Right cardiac atrium (tissue), 5 donors: ENCODE data around the gene PKM. TPM values are rescaled to one million over a fixed set of nuclear protein-coding genes. Genes with fewer than 3 reads are reported as not detected.
A peak's percentile ranks its signal among the peaks of the same experiment; 100 is the strongest.
"Not testable (repeated sequence)": the region's sequence is repeated elsewhere in the genome, so short reads cannot be mapped to it uniquely, and the experiment has no call there.

Source experiments
- ATAC-seq, 2 donors: fragments of 200-7000 bp; cut with Tn5 transposase; one replicate each; pipeline versions ENCODE4 v1.8.0 to v1.9.1; 2020; ENCODE audit warnings: moderate library complexity in 2 of 2, mild to moderate bottlenecking in 1 of 2
- DNase-seq, 3 donors: peaks; one replicate each; pipeline ENCODE4 v3.0.0-alpha.2; 2020
- H3K27ac ChIP-seq: one replicate; pipeline ENCODE4 v1.5.1; 2013; ENCODE audit warnings: mild to moderate bottlenecking, low read length, control low read depth, moderate library complexity
- H3K27me3 ChIP-seq: one replicate; pipeline ENCODE4 v1.6.1; 2013; ENCODE audit not compliant: control insufficient read depth, insufficient read depth
- H3K4me1 ChIP-seq: one replicate; pipeline ENCODE4 v1.6.1; 2013; ENCODE audit warnings: low read length; ENCODE audit not compliant: control insufficient read depth, insufficient read depth
- H3K4me3 ChIP-seq: one replicate; pipeline ENCODE4 v1.5.1; 2013; ENCODE audit warnings: low read length, control low read depth
- H3K9me3 ChIP-seq: one replicate; pipeline ENCODE4 v1.6.1; 2013; ENCODE audit warnings: low read length; ENCODE audit not compliant: control insufficient read depth
- WGBS: extraction: QIAGEN DNeasy Blood & Tissue Kit; methylation state at CpG from one replicate; pipeline ENCODE4 v1.1.7; 2013; 5-methylcytosine and 5-hydroxymethylcytosine counted together
- intact Hi-C, 4 donors: fragments of 100-400 bp; cut with DNase I; formaldehyde crosslinking; loops; one replicate each; pipeline versions ENCODE4 v1.11.0 to v1.14.0; 2022 to 2023
- polyA plus RNA-seq: library from polyadenylated mRNA; stranded (reverse); fragments of 200-250 nt; gene quantifications from one replicate; pipeline ENCODE4 v1.2.3, GENCODE V29; 2013
- total RNA-seq, 4 donors: library from RNA; stranded (reverse); fragmentation: NEBNext Ultra II Directional; extraction: Animal tissue kit (Norgen Biotek cat#: 25700); gene quantifications; one replicate each; pipeline ENCODE4 v1.2.1, GENCODE V29; 2021
- donor health status: healthy with polysubstance abuse.
- donor health status: DM: no; HTN: yes; CAD: no.
- donor health status: DM: no; HTN: no; CAD: no.
- donor health status: DM: no; HTN: yes; CAD: no; lungs with severe emphysema.
- donor health status: DM: yes; HTN: yes; CAD: no.

PKM gene
- total and polyA plus RNA-seq, 5 donors, result 822 to 1,102 (median 988) TPM

- H3K4me3 ChIP-seq, result no peak overlapping the region
- no peak overlapping the region for H3K27ac ChIP-seq
- intact Hi-C loops, result no loop called here
- ATAC-seq (no peak), DNase-seq (no peak)
- no peaks in the 10 kb centered on the region for H3K9me3 ChIP-seq
- WGBS, result 95% methylated on average over 3 of the region's 3 CpGs
- no peaks in the 10 kb centered on the region for H3K27me3 ChIP-seq
- peaks cover 4% of the 10 kb centered on the region for H3K4me1 ChIP-seq
Measured at GRCh38 chr15:72176743-72177142, 54.2 kb downstream of the PKM start.

- no peak overlapping the region for H3K27ac ChIP-seq
- WGBS, result 63% methylated on average over 6 of the region's 6 CpGs
- H3K27me3 ChIP-seq, result no peaks in the 10 kb centered on the region
- H3K4me3 ChIP-seq, result no peak overlapping the region
- H3K9me3 ChIP-seq, result no peaks in the 10 kb centered on the region
- peaks cover 4% of the 10 kb centered on the region for H3K4me1 ChIP-seq
- DNase-seq (peak; percentile 45 to 85 (median 72)), ATAC-seq (peak; percentile 56 to 67)
- intact Hi-C loops, result no loop called here
Measured at GRCh38 chr15:72176159-72176558, 54.8 kb downstream of the PKM start.

- Histone ChIP-seq H3K27ac (no peak overlapping the region), H3K9me3 (no peaks in the 10 kb centered on the region), H3K4me1 (peaks cover 4% of the 10 kb centered on the region), H3K27me3 (no peaks in the 10 kb centered on the region), H3K4me3 (no peak overlapping the region)
- intact Hi-C loops, result no loop called here
- DNase-seq (no peak), ATAC-seq (no peak)
- WGBS, result 90% methylated on average over 15 of the region's 15 CpGs
Measured at GRCh38 chr15:72175186-72176044, 55.6 kb downstream of the PKM start.

GRCh38 chr15:72174551-72175165, 56.3 kb downstream of the PKM start:
- Histone ChIP-seq H3K4me3 (no peak overlapping the region), H3K9me3 (no peaks in the 10 kb centered on the region), H3K4me1 (peaks cover 2% of the 10 kb centered on the region), H3K27ac (no peak overlapping the region), H3K27me3 (no peaks in the 10 kb centered on the region)
- WGBS, result 66% methylated on average over 5 of the region's 5 CpGs
- intact Hi-C loops, result no loop called here
- ATAC-seq, result no peak
- DNase-seq, result no peak

- no peak for DNase-seq
- H3K4me3 ChIP-seq, result no peak overlapping the region
- 87% methylated on average over 12 of the region's 12 CpGs for WGBS
- intact Hi-C loops, result no loop called here
- no peaks in the 10 kb centered on the region for H3K27me3 ChIP-seq
- ATAC-seq, result no peak
- H3K9me3 ChIP-seq, result no peaks in the 10 kb centered on the region
- H3K27ac ChIP-seq, result no peak overlapping the region
- no peaks in the 10 kb centered on the region for H3K4me1 ChIP-seq
Measured at GRCh38 chr15:72173864-72174550, 57.0 kb downstream of the PKM start.

GRCh38 chr15:72173401-72173800, 57.6 kb downstream of the PKM start:
- DNase-seq, result no peak
- intact Hi-C loops, result no loop called here
- ATAC-seq, result no peak
- Histone ChIP-seq H3K4me1 (no peaks in the 10 kb centered on the region), H3K27me3 (no peaks in the 10 kb centered on the region), H3K4me3 (no peak overlapping the region), H3K27ac (no peak overlapping the region), H3K9me3 (no peaks in the 10 kb centered on the region)
- WGBS, result 87% methylated on average over 6 of the region's 6 CpGs

GRCh38 chr15:72172796-72173195, 58.2 kb downstream of the PKM start:
- Histone ChIP-seq H3K27me3 (no peaks in the 10 kb centered on the region), H3K4me3 (no peak overlapping the region), H3K27ac (no peak overlapping the region), H3K9me3 (no peaks in the 10 kb centered on the region), H3K4me1 (no peaks in the 10 kb centered on the region)
- ATAC-seq, result no peak
- 79% methylated on average over 5 of the region's 5 CpGs for WGBS
- intact Hi-C loops, result no loop called here
- no peak for DNase-seq

- H3K9me3 ChIP-seq, DNase-seq, ATAC-seq, H3K4me3 ChIP-seq, intact Hi-C loops, H3K27ac ChIP-seq, H3K4me1 ChIP-seq, H3K27me3 ChIP-seq: not testable (repeated sequence)
- 86% methylated on average over 10 of the region's 10 CpGs for WGBS
Measured at GRCh38 chr15:72171978-72172377, 59.0 kb downstream of the PKM start.

- 92% methylated on average over 7 of the region's 7 CpGs for WGBS
- no peak for DNase-seq
- no peaks in the 10 kb centered on the region for H3K4me1 ChIP-seq
- intact Hi-C loops, result no loop called here
- H3K27ac ChIP-seq, result no peak overlapping the region
- ATAC-seq, result no peak
- no peaks in the 10 kb centered on the region for H3K27me3 ChIP-seq
- H3K9me3 ChIP-seq, result no peaks in the 10 kb centered on the region
- H3K4me3 ChIP-seq, result no peak overlapping the region
Measured at GRCh38 chr15:72170691-72171090, 60.3 kb downstream of the PKM start.

- no peak for ATAC-seq
- H3K27me3 ChIP-seq, result no peaks in the 10 kb centered on the region
Measured at GRCh38 chr15:72169921-72170611, 60.9 kb downstream of the PKM start.

More at GRCh38 chr15:72169921-72170611, 60.9 kb downstream of the PKM start:
- no peak overlapping the region for H3K4me3 ChIP-seq
- no peak for DNase-seq
- H3K4me1 ChIP-seq, result no peaks in the 10 kb centered on the region
- 89% methylated on average over 16 of the region's 16 CpGs for WGBS
- no peaks in the 10 kb centered on the region for H3K9me3 ChIP-seq
- no peak overlapping the region for H3K27ac ChIP-seq
- intact Hi-C loops, result no loop called here
